BJ (cell line): ENCODE results near the gene B3GALT5. TPM values are rescaled to one million over a fixed set of nuclear protein-coding genes. Genes with fewer than 3 reads are reported as not detected.

Source experiments
- CTCF ChIA-PET: fragments of 350-600 bp; formaldehyde crosslinking; extraction: SDS; loops from one replicate; lab custom pipeline; 2021; ENCODE audit warnings: antibody characterized with exemption, inconsistent platforms; lab: Yijun Ruan, JAX
- POLR2A ChIA-PET: fragments of 300-600 bp; sonication (Branson Sonifier 250); formaldehyde crosslinking; extraction: SDS; loops from one replicate; lab custom pipeline; 2021; ENCODE audit warnings: antibody characterized with exemption; lab: Charles Lee
- DNase-seq: peaks from one replicate; pipeline ENCODE4 v3.0.0-alpha.2; 2011; ENCODE audit warnings: low read depth
- H3K27me3 ChIP-seq: 2 replicates; pipeline ENCODE4 v1.6.0; 2011; ENCODE audit warnings: low read length; ENCODE audit not compliant: control insufficient read depth, insufficient read depth
- H3K36me3 ChIP-seq: 2 replicates; pipeline ENCODE4 v1.5.1; 2011; ENCODE audit warnings: low read length; ENCODE audit not compliant: control insufficient read depth, insufficient read depth
- H3K4me3 ChIP-seq: 2 replicates; pipeline ENCODE4 v1.5.1; 2011; ENCODE audit warnings: low read depth, mild to moderate bottlenecking, control low read depth, low read length
- polyA plus RNA-seq: library from polyadenylated mRNA; depleted of rRNA; stranded (reverse); fragments of >200 nt; gene quantifications from 2 replicates; pipeline ENCODE4 v1.2.3, GENCODE V29; 2011
- TF ChIP-seq, protein P1 (sequence below): IDR thresholded peaks from 2 replicates; pipeline ENCODE4 v1.5.1; 2011; ENCODE audit warnings: low read depth, mild to moderate bottlenecking, control low read depth, inconsistent platforms, low read length, moderate library complexity; ENCODE audit not compliant: insufficient read depth

The B3GALT5 gene
- polyA plus RNA-seq, 1 experiment, result 0.09 TPM

- TF ChIP-seq, protein P1, sequence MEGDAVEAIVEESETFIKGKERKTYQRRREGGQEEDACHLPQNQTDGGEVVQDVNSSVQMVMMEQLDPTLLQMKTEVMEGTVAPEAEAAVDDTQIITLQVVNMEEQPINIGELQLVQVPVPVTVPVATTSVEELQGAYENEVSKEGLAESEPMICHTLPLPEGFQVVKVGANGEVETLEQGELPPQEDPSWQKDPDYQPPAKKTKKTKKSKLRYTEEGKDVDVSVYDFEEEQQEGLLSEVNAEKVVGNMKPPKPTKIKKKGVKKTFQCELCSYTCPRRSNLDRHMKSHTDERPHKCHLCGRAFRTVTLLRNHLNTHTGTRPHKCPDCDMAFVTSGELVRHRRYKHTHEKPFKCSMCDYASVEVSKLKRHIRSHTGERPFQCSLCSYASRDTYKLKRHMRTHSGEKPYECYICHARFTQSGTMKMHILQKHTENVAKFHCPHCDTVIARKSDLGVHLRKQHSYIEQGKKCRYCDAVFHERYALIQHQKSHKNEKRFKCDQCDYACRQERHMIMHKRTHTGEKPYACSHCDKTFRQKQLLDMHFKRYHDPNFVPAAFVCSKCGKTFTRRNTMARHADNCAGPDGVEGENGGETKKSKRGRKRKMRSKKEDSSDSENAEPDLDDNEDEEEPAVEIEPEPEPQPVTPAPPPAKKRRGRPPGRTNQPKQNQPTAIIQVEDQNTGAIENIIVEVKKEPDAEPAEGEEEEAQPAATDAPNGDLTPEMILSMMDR, result no peak
- ChIA-PET CTCF (no interaction called here), POLR2A (no interaction called here)
- Histone ChIP-seq H3K4me3 (no peak overlapping the region), H3K36me3 (no peaks in the 10 kb centered on the region), H3K27me3 (no peaks in the 10 kb centered on the region; the same call in 1 of the 2 replicates)
- DNase-seq, result no peak
Measured at GRCh38 chr21:39644062-39644560, 31.4 kb downstream of the B3GALT5 start.

GRCh38 chr21:39645331-39645730 lies 32.6 kb downstream of the B3GALT5 start:
- Histone ChIP-seq H3K4me3 (no peak overlapping the region), H3K27me3 (no peaks in the 10 kb centered on the region), H3K36me3 (no peaks in the 10 kb centered on the region)
- TF ChIP-seq, protein P1, result no peak
- CTCF ChIA-PET, result no interaction called here
- DNase-seq, result no peak
- POLR2A ChIA-PET, result no interaction called here

- no peak for DNase-seq
- POLR2A ChIA-PET, result no interaction called here
- Histone ChIP-seq H3K4me3 (no peak overlapping the region), H3K27me3 (no peaks in the 10 kb centered on the region), H3K36me3 (no peaks in the 10 kb centered on the region)
- TF ChIP-seq, protein P1, result no peak
- CTCF ChIA-PET, result interaction anchor here (1.3 to 1.5 kb wide), 2 partner anchors 13 kb away, joined by 3 read pairs; no protein-coding TSS in a partner anchor
Measured at GRCh38 chr21:39647476-39647875, 34.7 kb downstream of the B3GALT5 start.

- no peaks in the 10 kb centered on the region for H3K36me3 ChIP-seq
- ChIA-PET POLR2A (no interaction called here), CTCF (interaction anchor here (0.9 to 1.5 kb wide), 2 partner anchors 10 to 15 kb away, joined by 3 to 4 read pairs; no protein-coding TSS in a partner anchor)
- TF ChIP-seq, protein P1, result no peak
- no peak overlapping the region for H3K4me3 ChIP-seq
- no peaks in the 10 kb centered on the region for H3K27me3 ChIP-seq
- no peak for DNase-seq
Measured at GRCh38 chr21:39648879-39649278, 36.1 kb downstream of the B3GALT5 start.

GRCh38 chr21:39649526-39649925 lies 36.8 kb downstream of the B3GALT5 start:
- Histone ChIP-seq H3K27me3 (no peaks in the 10 kb centered on the region), H3K4me3 (no peak overlapping the region), H3K36me3 (no peaks in the 10 kb centered on the region)
- CTCF ChIA-PET, result interaction anchor here (0.8 kb wide), 1 partner anchor 22 kb away, joined by 3 read pairs; no protein-coding TSS in a partner anchor
- TF ChIP-seq, protein P1, result no peak
- DNase-seq, result no peak
- POLR2A ChIA-PET, result no interaction called here
